ENCODE data around the gene CAMK2N1. TPM values are rescaled to one million over a fixed set of nuclear protein-coding genes. Genes with fewer than 3 reads are reported as not detected.
A peak's percentile ranks its signal among the peaks of the same experiment; 100 is the strongest.

The CAMK2N1 gene
- total and polyA plus RNA-seq, 2 of the 13 experiments (the other 11 are each of a cell fraction or from before 2014, with no cell fraction given), result 38.0 to 38.6 TPM

DNA sequence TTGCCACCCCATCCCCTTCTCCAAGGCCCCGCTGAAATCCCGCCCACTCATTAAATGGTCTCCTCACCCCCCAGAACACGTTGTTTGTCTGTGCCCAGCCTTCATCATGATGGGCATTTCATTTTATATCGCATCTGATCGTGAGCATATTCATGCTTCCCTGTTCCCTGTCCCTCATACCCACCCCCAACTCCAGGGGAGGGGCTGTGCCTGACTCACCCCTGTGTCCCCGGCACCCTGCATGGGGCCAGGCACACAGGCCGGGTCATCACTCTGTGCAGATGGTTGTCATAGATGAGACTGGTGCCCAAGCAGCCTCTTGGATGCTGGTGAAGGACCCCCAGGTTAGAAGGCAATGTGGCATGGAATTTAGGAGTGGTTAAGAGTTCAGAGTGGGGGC, 11.0 kb downstream of the CAMK2N1 start:
- WGBS (ENCODE audit: low lambda C conversion rate), result 28% methylated on average over 7 of the region's 7 CpGs
- H3K79me2 ChIP-seq (ENCODE audit: insufficient read depth, low read length), result peaks cover 27% of the 10 kb centered on the region
- DNase-seq (ENCODE audit: low spot score), result no peak
- no peaks in the 10 kb centered on the region for H3K9me3 ChIP-seq (ENCODE audit: low read length)
- CTCF ChIA-PET (ENCODE audit: low intra/inter-chr PET ratio, low total read pairs), result no interaction called here
- no peaks in the 10 kb centered on the region for H3K36me3 ChIP-seq (replicated peaks in 1 of 2; ENCODE audit: control insufficient read depth in 1 of 2, insufficient read depth in 2 of 2, low read length in 2 of 2)
- POLR2A ChIA-PET, result interaction anchor here (0.7 to 2.3 kb wide), 3 partner anchors 9 to 1264 kb away, joined by 4 to 11 read pairs (median 9); partner anchors contain the start of gene CAMK2N1
- H4K20me1 ChIP-seq (ENCODE audit: insufficient read depth, low read length), result no peaks in the 10 kb centered on the region
- no peak overlapping the region for H2AFZ ChIP-seq (ENCODE audit: low read length)
- intact Hi-C loops (cut with micrococcal nuclease; ENCODE audit: unreplicated experiment), result no loop called here
- H3K27ac ChIP-seq (ENCODE audit: extremely low read length, insufficient read depth, low read length), result peak overlapping the region; percentile 61
- BruUV-seq (replicated peaks), result no TSS peak
- H3K27me3 ChIP-seq (ENCODE audit: control insufficient read depth in 1 of 2, insufficient read depth in 2 of 2, low read length in 2 of 2), result no peaks in the 10 kb centered on the region; a peak in 1 of 5 replicates
- H3K4me3 ChIP-seq (replicated peaks in 1 of 3; ENCODE audit: insufficient read depth in 1 of 3, low read depth in 2 of 3, low read length in 3 of 3), result peak overlapping the region in 1 of 3 experiments; percentile 7; a peak in 1 of 6 replicates
- 0 out of 2 replicates have a peak overlapping the region, but pooled peaks have one; percentile 40 for H3K9ac ChIP-seq (ENCODE audit: insufficient read depth, low read depth, low read length)
- ATAC-seq, result no peak
- no peak for FAIRE-seq
- in situ Hi-C loops (cut with HindIII; ENCODE audit: extremely low pct_ligation_motif_present, low pct_unique_long_range_greater_than_20kb), result loop anchor here (5.0 kb wide), 1 partner anchor 548 kb away; no protein-coding TSS in a partner anchor
- H3K4me1 ChIP-seq (ENCODE audit: insufficient read depth, low read length), result peaks cover 79% of the 10 kb centered on the region
- peak overlapping the region; percentile 81 for H3K4me2 ChIP-seq (ENCODE audit: low read depth, low read length)
- TF ChIP-seq TBX2 (CRISPR knock-in tag; IDR thresholded peaks at IDR 0.05; ENCODE audit: borderline replicate concordance) (peak; percentile 36; the same call in 1 of the 2 replicates), JDP2 (CRISPR knock-in tag; IDR thresholded peaks at IDR 0.05; ENCODE audit: borderline replicate concordance) (no peak), SRSF4 (IDR thresholded peaks at IDR 0.05; ENCODE audit: low read depth, low read length, poor library complexity, severe bottlenecking) (no peak), ZNF703 (CRISPR knock-in tag; IDR thresholded peaks at IDR 0.05; ENCODE audit: borderline replicate concordance) (no peak), ZNF343 (CRISPR knock-in tag; IDR thresholded peaks at IDR 0.05) (no peak)
- TF ChIP-seq, protein P1, sequence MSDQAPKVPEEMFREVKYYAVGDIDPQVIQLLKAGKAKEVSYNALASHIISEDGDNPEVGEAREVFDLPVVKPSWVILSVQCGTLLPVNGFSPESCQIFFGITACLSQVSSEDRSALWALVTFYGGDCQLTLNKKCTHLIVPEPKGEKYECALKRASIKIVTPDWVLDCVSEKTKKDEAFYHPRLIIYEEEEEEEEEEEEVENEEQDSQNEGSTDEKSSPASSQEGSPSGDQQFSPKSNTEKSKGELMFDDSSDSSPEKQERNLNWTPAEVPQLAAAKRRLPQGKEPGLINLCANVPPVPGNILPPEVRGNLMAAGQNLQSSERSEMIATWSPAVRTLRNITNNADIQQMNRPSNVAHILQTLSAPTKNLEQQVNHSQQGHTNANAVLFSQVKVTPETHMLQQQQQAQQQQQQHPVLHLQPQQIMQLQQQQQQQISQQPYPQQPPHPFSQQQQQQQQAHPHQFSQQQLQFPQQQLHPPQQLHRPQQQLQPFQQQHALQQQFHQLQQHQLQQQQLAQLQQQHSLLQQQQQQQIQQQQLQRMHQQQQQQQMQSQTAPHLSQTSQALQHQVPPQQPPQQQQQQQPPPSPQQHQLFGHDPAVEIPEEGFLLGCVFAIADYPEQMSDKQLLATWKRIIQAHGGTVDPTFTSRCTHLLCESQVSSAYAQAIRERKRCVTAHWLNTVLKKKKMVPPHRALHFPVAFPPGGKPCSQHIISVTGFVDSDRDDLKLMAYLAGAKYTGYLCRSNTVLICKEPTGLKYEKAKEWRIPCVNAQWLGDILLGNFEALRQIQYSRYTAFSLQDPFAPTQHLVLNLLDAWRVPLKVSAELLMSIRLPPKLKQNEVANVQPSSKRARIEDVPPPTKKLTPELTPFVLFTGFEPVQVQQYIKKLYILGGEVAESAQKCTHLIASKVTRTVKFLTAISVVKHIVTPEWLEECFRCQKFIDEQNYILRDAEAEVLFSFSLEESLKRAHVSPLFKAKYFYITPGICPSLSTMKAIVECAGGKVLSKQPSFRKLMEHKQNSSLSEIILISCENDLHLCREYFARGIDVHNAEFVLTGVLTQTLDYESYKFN (CRISPR knock-in tag; conservative IDR thresholded peaks at IDR 0.05), result 0 out of 2 replicates have a peak, but pooled peaks have one; percentile 21
- TF ChIP-seq, protein P2, sequence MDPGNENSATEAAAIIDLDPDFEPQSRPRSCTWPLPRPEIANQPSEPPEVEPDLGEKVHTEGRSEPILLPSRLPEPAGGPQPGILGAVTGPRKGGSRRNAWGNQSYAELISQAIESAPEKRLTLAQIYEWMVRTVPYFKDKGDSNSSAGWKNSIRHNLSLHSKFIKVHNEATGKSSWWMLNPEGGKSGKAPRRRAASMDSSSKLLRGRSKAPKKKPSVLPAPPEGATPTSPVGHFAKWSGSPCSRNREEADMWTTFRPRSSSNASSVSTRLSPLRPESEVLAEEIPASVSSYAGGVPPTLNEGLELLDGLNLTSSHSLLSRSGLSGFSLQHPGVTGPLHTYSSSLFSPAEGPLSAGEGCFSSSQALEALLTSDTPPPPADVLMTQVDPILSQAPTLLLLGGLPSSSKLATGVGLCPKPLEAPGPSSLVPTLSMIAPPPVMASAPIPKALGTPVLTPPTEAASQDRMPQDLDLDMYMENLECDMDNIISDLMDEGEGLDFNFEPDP (CRISPR knock-in tag; conservative IDR thresholded peaks at IDR 0.05), result no peak
- TF ChIP-seq, protein P3, sequence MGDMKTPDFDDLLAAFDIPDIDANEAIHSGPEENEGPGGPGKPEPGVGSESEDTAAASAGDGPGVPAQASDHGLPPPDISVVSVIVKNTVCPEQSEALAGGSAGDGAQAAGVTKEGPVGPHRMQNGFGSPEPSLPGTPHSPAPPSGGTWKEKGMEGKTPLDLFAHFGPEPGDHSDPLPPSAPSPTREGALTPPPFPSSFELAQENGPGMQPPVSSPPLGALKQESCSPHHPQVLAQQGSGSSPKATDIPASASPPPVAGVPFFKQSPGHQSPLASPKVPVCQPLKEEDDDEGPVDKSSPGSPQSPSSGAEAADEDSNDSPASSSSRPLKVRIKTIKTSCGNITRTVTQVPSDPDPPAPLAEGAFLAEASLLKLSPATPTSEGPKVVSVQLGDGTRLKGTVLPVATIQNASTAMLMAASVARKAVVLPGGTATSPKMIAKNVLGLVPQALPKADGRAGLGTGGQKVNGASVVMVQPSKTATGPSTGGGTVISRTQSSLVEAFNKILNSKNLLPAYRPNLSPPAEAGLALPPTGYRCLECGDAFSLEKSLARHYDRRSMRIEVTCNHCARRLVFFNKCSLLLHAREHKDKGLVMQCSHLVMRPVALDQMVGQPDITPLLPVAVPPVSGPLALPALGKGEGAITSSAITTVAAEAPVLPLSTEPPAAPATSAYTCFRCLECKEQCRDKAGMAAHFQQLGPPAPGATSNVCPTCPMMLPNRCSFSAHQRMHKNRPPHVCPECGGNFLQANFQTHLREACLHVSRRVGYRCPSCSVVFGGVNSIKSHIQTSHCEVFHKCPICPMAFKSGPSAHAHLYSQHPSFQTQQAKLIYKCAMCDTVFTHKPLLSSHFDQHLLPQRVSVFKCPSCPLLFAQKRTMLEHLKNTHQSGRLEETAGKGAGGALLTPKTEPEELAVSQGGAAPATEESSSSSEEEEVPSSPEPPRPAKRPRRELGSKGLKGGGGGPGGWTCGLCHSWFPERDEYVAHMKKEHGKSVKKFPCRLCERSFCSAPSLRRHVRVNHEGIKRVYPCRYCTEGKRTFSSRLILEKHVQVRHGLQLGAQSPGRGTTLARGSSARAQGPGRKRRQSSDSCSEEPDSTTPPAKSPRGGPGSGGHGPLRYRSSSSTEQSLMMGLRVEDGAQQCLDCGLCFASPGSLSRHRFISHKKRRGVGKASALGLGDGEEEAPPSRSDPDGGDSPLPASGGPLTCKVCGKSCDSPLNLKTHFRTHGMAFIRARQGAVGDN (CRISPR knock-in tag; IDR thresholded peaks at IDR 0.05), result peak; percentile 49
